22Rv1 (cell line): ENCODE data around the gene GCLC.

ENCODE experiments used
- H3K27ac ChIP-seq: fragments of 450-650 bp; 2 replicates; pipeline ENCODE4 v1.5.1; 2017
- ZFX ChIP-seq: fragments of 450-650 bp; IDR thresholded peaks from 2 replicates; pipeline ENCODE4 v1.6.1; 2017; ENCODE audit warnings: antibody characterized with exemption, borderline replicate concordance
- TF ChIP-seq, protein P1 (sequence below): fragments of 450-650 bp; IDR thresholded peaks from 2 replicates; pipeline ENCODE4 v1.5.1; 2017; ENCODE audit warnings: mild to moderate bottlenecking

Gene GCLC

GRCh38 chr6:53544470-53545308 is at the start of gene GCLC:
Gene GCLC (minus strand): TSS chr6:53545101. CDS start chr6:53544645, 456 bp downstream.
- H3K27ac ChIP-seq = peak within 1 kb of the TSS; percentile 92
- no peak for TF ChIP-seq ZFX
- TF ChIP-seq, protein P1, sequence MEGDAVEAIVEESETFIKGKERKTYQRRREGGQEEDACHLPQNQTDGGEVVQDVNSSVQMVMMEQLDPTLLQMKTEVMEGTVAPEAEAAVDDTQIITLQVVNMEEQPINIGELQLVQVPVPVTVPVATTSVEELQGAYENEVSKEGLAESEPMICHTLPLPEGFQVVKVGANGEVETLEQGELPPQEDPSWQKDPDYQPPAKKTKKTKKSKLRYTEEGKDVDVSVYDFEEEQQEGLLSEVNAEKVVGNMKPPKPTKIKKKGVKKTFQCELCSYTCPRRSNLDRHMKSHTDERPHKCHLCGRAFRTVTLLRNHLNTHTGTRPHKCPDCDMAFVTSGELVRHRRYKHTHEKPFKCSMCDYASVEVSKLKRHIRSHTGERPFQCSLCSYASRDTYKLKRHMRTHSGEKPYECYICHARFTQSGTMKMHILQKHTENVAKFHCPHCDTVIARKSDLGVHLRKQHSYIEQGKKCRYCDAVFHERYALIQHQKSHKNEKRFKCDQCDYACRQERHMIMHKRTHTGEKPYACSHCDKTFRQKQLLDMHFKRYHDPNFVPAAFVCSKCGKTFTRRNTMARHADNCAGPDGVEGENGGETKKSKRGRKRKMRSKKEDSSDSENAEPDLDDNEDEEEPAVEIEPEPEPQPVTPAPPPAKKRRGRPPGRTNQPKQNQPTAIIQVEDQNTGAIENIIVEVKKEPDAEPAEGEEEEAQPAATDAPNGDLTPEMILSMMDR = peak; percentile 92

DNA sequence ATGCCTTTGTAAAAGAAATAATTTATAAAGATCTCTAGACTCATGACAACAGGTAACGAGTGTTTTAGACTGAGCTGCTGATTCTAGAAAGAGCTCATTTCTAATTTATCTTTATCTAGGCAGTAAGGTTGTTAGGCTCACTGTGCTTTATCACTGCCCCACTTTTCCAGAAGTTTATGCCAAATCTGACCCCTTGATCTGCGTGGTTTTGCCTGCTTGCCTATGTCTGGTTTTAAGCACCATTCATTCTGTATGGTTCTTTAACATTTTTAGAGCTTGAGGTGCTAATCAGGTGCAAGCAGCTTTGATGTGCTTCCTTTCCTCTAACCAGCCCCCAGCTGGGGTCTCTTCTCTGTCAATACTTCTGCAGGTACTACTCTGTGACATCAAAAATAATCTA is 49.7 kb upstream of the GCLC start:
- H3K27ac ChIP-seq = no peak overlapping the region
- TF ChIP-seq ZFX = no peak
- TF ChIP-seq, protein P1 = no peak

GRCh38 chr6:53593001-53593488 is 48.1 kb upstream of the GCLC start:
- H3K27ac ChIP-seq = no peak overlapping the region
- TF ChIP-seq ZFX = no peak
- TF ChIP-seq, protein P1 = no peak

DNA sequence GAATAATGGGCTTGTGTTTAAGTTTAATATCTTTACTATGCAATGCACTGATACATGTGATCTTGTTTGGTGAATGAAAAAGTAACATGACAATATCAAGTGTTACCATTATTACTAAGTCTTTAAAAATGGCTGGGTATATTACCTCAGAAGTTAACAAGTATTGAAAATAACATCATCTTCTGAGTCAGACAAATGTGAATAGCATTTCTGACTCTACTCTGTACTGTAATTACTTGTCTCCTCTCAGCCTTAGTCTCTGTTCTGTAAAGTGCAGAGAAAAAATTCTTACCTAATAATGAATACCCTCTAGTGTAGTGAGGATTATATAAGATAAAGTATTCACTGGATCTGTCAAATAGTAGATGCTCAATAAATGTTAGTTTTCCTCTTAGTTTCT is 47.0 kb upstream of the GCLC start:
- TF ChIP-seq, protein P1 = no peak
- TF ChIP-seq ZFX = no peak
- no peak overlapping the region for H3K27ac ChIP-seq

- TF ChIP-seq ZFX = no peak
- TF ChIP-seq, protein P1 = no peak
- no peak overlapping the region for H3K27ac ChIP-seq
These were observed 44.1 kb upstream of the GCLC start for GRCh38 chr6:53588816-53589509.

DNA sequence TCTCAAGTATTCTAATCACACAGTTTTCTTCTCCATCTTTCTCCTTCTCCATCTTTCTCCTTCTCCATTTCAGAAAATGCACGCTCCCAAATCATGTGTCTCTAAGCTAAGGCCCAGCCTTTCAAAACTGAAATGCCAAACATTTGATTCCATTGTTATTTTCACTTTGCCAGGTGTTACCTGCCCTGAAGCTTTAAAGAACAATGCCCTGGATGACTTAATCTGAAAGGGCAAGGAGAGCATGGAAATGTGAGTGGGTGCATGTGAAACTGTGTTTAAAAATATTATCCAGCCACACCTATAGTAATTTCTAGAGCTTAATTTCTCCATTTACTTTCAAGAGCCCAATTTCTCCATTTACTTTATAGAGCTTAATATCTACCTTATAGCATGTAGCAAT is 42.4 kb upstream of the GCLC start:
- TF ChIP-seq, protein P1 = no peak
- no peak for TF ChIP-seq ZFX
- no peak overlapping the region for H3K27ac ChIP-seq
